ENCODE measurements around the gene ARHGEF12. TPM values are rescaled to one million over a fixed set of nuclear protein-coding genes. Genes with fewer than 3 reads are reported as not detected.

Gene ARHGEF12
- total RNA-seq, 4 donors from 2014 or later = 82.6 to 161 (median 125) TPM

- Histone ChIP-seq H3K27me3 (no peaks in the 10 kb centered on the region), H3K9me3 (no peaks in the 10 kb centered on the region), H3K27ac (no peak overlapping the region), H3K4me3 (no peak overlapping the region), H3K4me1 (no peaks in the 10 kb centered on the region), H3K36me3 (no peaks in the 10 kb centered on the region)
- DNase-seq = no peak
- intact Hi-C loops (cut with DNase I; ENCODE audit: low total_unique reads) = no loop called here
- TF ChIP-seq CTCF (IDR thresholded peaks at IDR 0.05) (no peak), POLR2A (IDR thresholded peaks at IDR 0.05) (no peak)
Observed at GRCh38 chr11:120298461-120298860, 37.8 kb upstream of the ARHGEF12 start.

- H3K36me3 ChIP-seq = no peaks in the 10 kb centered on the region
- no peak for TF ChIP-seq POLR2A (IDR thresholded peaks at IDR 0.05)
- TF ChIP-seq CTCF (IDR thresholded peaks at IDR 0.05) = no peak
- no peaks in the 10 kb centered on the region for H3K4me1 ChIP-seq
- intact Hi-C loops (cut with DNase I; ENCODE audit: low total_unique reads) = loop anchor here (5.0 kb wide), 1 partner anchor 65 kb away; no protein-coding TSS in a partner anchor
- H3K27ac ChIP-seq = no peak overlapping the region
- no peaks in the 10 kb centered on the region for H3K27me3 ChIP-seq
- DNase-seq = no peak
- H3K4me3 ChIP-seq = no peak overlapping the region
- H3K9me3 ChIP-seq = no peaks in the 10 kb centered on the region
Observed at GRCh38 chr11:120302001-120302805, 34.0 kb upstream of the ARHGEF12 start.

GRCh38 chr11:120303004-120303637, 33.1 kb upstream of the ARHGEF12 start:
- H3K9me3 ChIP-seq = no peaks in the 10 kb centered on the region
- no peaks in the 10 kb centered on the region for H3K36me3 ChIP-seq
- intact Hi-C loops (cut with DNase I; ENCODE audit: low total_unique reads) = loop anchor here (5.0 kb wide), 1 partner anchor 66 kb away; no protein-coding TSS in a partner anchor
- peak; percentile 63 for DNase-seq
- no peaks in the 10 kb centered on the region for H3K27me3 ChIP-seq
- no peak overlapping the region for H3K4me3 ChIP-seq
- TF ChIP-seq POLR2A (IDR thresholded peaks at IDR 0.05) (no peak), CTCF (IDR thresholded peaks at IDR 0.05) (peak; percentile 64 to 80 (median 74))
- H3K4me1 ChIP-seq = no peaks in the 10 kb centered on the region
- H3K27ac ChIP-seq = no peak overlapping the region

- intact Hi-C loops (cut with DNase I; ENCODE audit: low total_unique reads) = loop anchor here (5.0 kb wide), 1 partner anchor 67 kb away; no protein-coding TSS in a partner anchor
- no peak overlapping the region for H3K27ac ChIP-seq
Observed at GRCh38 chr11:120304526-120304925, 31.7 kb upstream of the ARHGEF12 start.

More at GRCh38 chr11:120304526-120304925, 31.7 kb upstream of the ARHGEF12 start:
- H3K27me3 ChIP-seq = no peaks in the 10 kb centered on the region
- no peaks in the 10 kb centered on the region for H3K9me3 ChIP-seq
- no peaks in the 10 kb centered on the region for H3K36me3 ChIP-seq
- no peak overlapping the region for H3K4me3 ChIP-seq
- DNase-seq = no peak
- TF ChIP-seq CTCF (IDR thresholded peaks at IDR 0.05) = no peak
- TF ChIP-seq POLR2A (IDR thresholded peaks at IDR 0.05) = no peak
- H3K4me1 ChIP-seq = no peaks in the 10 kb centered on the region

Data from uterus (tissue), 4 donors.